Testis (tissue), 3 donors: ENCODE results near the gene FBXO31. TPM values are rescaled to one million over a fixed set of nuclear protein-coding genes. Genes with fewer than 3 reads are reported as not detected.

Source experiments
- DNase-seq: peaks from one replicate; pipeline ENCODE4 v3.0.0-alpha.2; 2019
- H3K27ac ChIP-seq, 2 donors: fragments of 200-600 bp; sonication (generic); one replicate each; pipeline ENCODE4 v1.5.1; 2019
- H3K27me3 ChIP-seq: fragments of 200-600 bp; sonication (generic); one replicate; pipeline ENCODE4 v1.5.1; 2019
- H3K36me3 ChIP-seq: fragments of 200-600 bp; sonication (generic); one replicate; pipeline ENCODE4 v1.5.1; 2017; ENCODE audit warnings: low read depth; ENCODE audit errors: missing control alignments
- H3K4me1 ChIP-seq: fragments of 200-600 bp; sonication (generic); one replicate; pipeline ENCODE4 v1.5.1; 2019
- H3K4me3 ChIP-seq, 2 donors: fragments of 200-600 bp; sonication (generic); one replicate each; pipeline ENCODE4 v1.5.1; 2017 to 2019
- H3K9me3 ChIP-seq: fragments of 200-600 bp; sonication (generic); one replicate; pipeline ENCODE4 v1.5.1; 2017
- POLR2A ChIP-seq: fragments of 450-650 bp; IDR thresholded peaks from one replicate; pipeline ENCODE4 v1.6.1; 2017; ENCODE audit warnings: antibody characterized with exemption, mild to moderate bottlenecking, moderate library complexity
- WGBS, 2 donors: methylation state at CpG; one replicate each; pipeline ENCODE4 v1.1.5; 2018; 5-methylcytosine and 5-hydroxymethylcytosine counted together
- intact Hi-C: fragments of 100-400 bp; cut with DNase I; formaldehyde crosslinking; loops from one replicate; pipeline ENCODE4 v1.15.1; 2023; ENCODE audit warnings: low total_unique reads
- polyA plus RNA-seq: library from polyadenylated mRNA; stranded (reverse); fragments of 350-450 nt; fragmentation: Illumina TruSeq; extraction: RNeasy Lipid Tissue Mini Kit (QIAGEN cat#74804); gene quantifications from one replicate; pipeline ENCODE4 v1.2.3, GENCODE V29; 2014; ENCODE audit warnings: low read depth, low replicate concordance; ENCODE audit not compliant: insufficient read depth
- total RNA-seq, 2 donors: library from RNA; depleted of rRNA; stranded (reverse); fragments of >200 nt; gene quantifications; one replicate each; pipeline ENCODE4 v1.2.3, GENCODE V29; 2016
- TF ChIP-seq, protein P1 (sequence below), 3 experiments: fragments of 450-650 bp in 2 of 3; fragments of 200-600 bp in 1 of 3; sonication (generic) in 1 of 3; IDR thresholded peaks; one replicate each; pipeline ENCODE4 v1.5.1; 2016 to 2019; ENCODE audit warnings: antibody characterized with exemption in 3 of 3, mild to moderate bottlenecking in 2 of 3, moderate library complexity in 1 of 3

Gene FBXO31
- total and polyA plus RNA-seq, 3 donors from 2014 or later, result 73.9 to 215 (median 115) TPM

DNA sequence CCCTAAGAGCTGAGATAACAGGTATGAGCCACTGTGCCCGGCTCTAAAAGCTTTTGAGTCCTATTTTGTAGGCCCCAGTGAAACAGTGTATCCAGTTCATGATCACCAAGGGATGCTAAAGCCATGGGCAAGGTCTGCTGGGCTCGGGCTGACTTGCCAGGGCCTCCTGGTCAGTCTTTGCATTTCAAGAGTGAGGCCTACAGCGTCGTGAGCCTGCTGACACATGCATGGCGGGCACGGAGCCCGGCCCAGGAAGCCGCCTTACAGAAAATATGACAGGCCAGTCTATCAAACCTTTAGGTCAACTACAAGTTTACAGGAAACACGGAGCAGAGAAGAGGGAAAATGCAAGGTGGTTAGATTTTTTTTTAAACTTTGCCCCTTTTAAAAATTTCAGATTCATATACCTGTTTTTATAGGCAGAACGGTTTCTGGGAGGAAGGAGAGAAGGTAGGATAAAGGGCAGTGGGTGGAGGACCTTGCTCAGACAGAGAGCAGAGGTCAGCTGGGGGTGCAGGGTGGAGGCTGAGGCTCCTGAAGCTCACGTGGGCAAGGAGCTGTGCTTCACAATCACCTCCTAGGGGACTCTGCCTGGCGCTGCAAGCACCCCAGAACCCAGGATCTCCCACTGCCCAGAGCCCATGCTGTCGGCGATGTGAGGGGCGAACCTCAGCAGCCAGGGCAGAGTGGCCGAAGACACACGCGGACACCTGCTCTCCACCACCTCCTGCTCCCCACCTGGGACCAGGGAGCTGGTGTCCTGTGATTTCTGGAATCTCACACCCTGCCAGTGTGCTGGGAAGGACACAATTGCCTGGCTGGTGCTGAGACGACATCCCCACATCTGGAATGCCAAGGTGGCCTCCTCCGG is 87.7 kb downstream of the FBXO31 start:
- no peak for DNase-seq
- Histone ChIP-seq H3K4me3 (no peak overlapping the region), H3K9me3 (no peaks in the 10 kb centered on the region), H3K36me3 (no peaks in the 10 kb centered on the region), H3K4me1 (no peaks in the 10 kb centered on the region), H3K27me3 (no peaks in the 10 kb centered on the region), H3K27ac (no peak overlapping the region)
- no peak for TF ChIP-seq POLR2A
- TF ChIP-seq, protein P1, sequence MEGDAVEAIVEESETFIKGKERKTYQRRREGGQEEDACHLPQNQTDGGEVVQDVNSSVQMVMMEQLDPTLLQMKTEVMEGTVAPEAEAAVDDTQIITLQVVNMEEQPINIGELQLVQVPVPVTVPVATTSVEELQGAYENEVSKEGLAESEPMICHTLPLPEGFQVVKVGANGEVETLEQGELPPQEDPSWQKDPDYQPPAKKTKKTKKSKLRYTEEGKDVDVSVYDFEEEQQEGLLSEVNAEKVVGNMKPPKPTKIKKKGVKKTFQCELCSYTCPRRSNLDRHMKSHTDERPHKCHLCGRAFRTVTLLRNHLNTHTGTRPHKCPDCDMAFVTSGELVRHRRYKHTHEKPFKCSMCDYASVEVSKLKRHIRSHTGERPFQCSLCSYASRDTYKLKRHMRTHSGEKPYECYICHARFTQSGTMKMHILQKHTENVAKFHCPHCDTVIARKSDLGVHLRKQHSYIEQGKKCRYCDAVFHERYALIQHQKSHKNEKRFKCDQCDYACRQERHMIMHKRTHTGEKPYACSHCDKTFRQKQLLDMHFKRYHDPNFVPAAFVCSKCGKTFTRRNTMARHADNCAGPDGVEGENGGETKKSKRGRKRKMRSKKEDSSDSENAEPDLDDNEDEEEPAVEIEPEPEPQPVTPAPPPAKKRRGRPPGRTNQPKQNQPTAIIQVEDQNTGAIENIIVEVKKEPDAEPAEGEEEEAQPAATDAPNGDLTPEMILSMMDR (IDR thresholded peaks at IDR 0.05), result no peak
- intact Hi-C loops, result no loop called here
- WGBS, 2 donors, result 86 to 89% methylated on average over 19 to 20 of the region's 20 CpGs

DNA sequence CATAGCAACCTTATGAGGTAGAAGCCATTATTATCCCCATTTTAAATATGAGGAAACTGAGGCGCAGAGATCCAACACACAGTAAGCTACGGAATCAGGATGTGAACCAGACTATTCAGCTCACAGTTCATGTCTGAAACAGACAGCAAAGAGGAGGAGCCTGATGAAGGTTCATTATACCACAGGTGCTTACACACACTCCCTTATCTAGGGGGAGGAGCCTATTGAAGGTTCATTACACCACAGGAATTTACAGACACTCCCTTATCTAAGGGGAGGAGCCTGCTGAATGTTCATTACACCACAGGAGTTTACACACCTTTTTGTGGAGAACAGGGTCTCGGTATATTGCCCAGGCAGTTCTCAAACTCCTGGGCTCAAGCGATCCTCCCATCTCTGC is 88.3 kb downstream of the FBXO31 start:
- H3K27me3 ChIP-seq, result no peaks in the 10 kb centered on the region
- H3K9me3 ChIP-seq, result no peaks in the 10 kb centered on the region
- H3K27ac ChIP-seq, result no peak overlapping the region
- intact Hi-C loops, result no loop called here
- H3K4me1 ChIP-seq, result no peaks in the 10 kb centered on the region
- no peak for TF ChIP-seq POLR2A
- TF ChIP-seq, protein P1 (IDR thresholded peaks at IDR 0.05), result no peak
- H3K36me3 ChIP-seq, result no peaks in the 10 kb centered on the region
- no peak for DNase-seq
- no peak overlapping the region for H3K4me3 ChIP-seq
- 63 to 87% methylated on average over 3 to 4 of the region's 4 CpGs for WGBS, 2 donors

DNA sequence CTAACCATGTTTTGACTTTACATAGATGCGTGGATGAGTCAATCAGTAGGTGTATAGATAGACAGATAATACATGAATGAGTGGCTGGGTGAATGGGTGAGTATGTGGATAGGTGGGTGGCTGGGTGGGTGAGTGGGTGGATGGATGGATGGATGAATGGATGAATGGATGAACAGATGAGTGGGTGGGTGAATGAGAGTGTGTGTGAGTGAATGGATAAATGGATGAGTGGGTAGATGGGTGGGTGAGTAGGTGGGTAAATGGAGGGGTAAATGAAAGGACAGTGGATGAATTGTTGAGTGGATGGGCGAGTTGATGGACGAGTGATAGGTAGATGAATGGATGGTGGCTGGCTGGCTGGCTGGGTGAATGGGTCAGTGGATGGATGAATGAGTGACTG is 89.6 kb downstream of the FBXO31 start:
- H3K4me3 ChIP-seq, result no peak overlapping the region
- no peak for DNase-seq
- H3K27me3 ChIP-seq, result no peaks in the 10 kb centered on the region
- 93 to 98% methylated on average over 3 of the region's 3 CpGs for WGBS, 2 donors
- H3K9me3 ChIP-seq, result no peaks in the 10 kb centered on the region
- TF ChIP-seq, protein P1 (IDR thresholded peaks at IDR 0.05), result no peak
- no peak for TF ChIP-seq POLR2A
- H3K36me3 ChIP-seq, result no peaks in the 10 kb centered on the region
- no peaks in the 10 kb centered on the region for H3K4me1 ChIP-seq
- intact Hi-C loops, result no loop called here
- H3K27ac ChIP-seq, result no peak overlapping the region

DNA sequence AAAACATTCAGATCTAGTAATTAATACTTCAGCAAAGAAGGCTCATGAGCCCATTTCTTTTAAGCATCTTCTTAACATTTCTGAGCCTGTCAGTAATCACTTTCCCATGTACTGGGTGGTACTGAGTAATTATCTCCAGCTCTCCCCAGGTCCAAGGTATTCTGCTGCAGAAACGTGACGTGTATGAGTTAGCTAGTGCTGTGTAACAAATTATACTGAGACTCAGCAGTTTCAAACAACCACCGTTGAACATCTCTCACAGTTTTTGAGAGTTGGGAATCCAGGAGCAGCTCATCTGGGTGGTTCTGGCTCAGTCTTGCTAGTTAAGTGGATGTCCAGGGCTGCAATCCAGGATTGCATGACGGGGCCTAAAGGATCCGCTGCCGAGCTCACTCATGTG is 91.6 kb downstream of the FBXO31 start:
- TF ChIP-seq, protein P1 (IDR thresholded peaks at IDR 0.05), result no peak
- TF ChIP-seq POLR2A, result no peak
- no peaks in the 10 kb centered on the region for H3K9me3 ChIP-seq
- no peaks in the 10 kb centered on the region for H3K36me3 ChIP-seq
- no peaks in the 10 kb centered on the region for H3K4me1 ChIP-seq
- no peak for DNase-seq
- no peak overlapping the region for H3K27ac ChIP-seq
- intact Hi-C loops, result no loop called here
- no peak overlapping the region for H3K4me3 ChIP-seq
- WGBS, 2 donors, result 86 to 98% methylated on average over 6 of the region's 6 CpGs
- H3K27me3 ChIP-seq, result no peaks in the 10 kb centered on the region
